Ammon's horn (tissue), 1 donor: ENCODE results near the gene LRRFIP2.
A peak's percentile ranks its signal among the peaks of the same experiment; 100 is the strongest.
"Not testable (repeated sequence)": the region's sequence is repeated elsewhere in the genome, so short reads cannot be mapped to it uniquely, and the experiment has no call there.

ENCODE experiments used
- DNase-seq: peaks from one replicate; pipeline ENCODE4 v3.0.0-alpha.2; 2016; ENCODE audit warnings: low spot score

Gene LRRFIP2

DNA sequence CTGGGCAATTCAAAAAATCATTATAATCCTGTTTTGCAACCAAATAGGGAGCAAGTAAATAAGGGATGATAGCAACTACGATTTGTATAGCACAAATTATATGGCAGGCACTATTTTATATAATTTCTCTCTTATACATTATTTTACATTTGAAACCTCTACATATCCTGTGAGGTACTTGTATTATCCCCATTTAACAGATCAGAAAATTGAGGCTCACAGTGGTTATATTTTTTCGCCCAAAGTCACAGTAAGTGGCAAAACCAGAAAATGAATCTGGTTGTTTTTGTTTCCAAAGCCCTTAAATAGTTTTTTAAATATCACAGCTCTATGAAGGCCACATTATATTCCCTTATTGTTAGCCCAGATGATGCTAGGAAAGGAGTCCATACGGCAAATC, 106.8 kb downstream of the LRRFIP2 start:
- no peak for DNase-seq

DNA sequence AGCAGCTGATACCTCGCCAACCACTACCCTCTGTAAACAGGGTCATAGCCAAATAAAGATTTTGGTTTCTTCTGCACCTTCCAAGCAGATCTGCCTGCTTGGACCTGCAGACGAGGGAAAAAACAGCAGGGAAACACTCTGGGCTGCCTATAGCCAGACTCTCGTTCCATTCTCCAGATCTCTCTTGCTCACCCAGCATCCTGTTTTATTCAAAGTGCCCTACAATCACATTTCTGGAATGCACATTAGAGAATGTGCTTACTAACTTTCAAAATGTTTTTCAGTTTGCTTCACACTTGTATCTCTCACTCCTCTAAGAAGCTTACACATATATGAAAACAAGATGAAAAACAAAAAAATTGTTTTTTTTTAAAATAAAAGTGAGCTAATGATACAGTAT, 109.6 kb downstream of the LRRFIP2 start:
- DNase-seq: no peak

DNA sequence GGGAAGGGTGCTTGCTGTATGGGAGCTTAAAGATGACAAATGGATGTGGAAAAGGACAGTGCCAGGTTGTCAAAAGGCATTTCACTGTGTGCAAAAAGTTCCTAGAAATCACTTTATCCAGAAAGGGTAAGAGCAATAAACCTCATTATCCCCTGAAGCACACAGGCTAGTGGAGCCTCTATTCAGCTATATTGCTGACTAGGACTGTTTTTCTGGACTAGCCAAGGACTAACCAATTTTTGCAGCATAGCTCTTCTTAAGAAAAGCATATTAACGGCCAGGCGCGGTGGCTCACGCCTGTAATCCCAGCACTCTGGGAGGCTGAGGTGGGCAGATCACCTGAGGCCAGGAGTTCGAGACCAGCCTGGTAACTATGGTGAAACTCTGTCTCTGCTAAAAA, 116.3 kb downstream of the LRRFIP2 start:
- no peak for DNase-seq

GRCh38 chr3:37056826-37057225, 117.6 kb downstream of the LRRFIP2 start:
- DNase-seq: no peak

DNA sequence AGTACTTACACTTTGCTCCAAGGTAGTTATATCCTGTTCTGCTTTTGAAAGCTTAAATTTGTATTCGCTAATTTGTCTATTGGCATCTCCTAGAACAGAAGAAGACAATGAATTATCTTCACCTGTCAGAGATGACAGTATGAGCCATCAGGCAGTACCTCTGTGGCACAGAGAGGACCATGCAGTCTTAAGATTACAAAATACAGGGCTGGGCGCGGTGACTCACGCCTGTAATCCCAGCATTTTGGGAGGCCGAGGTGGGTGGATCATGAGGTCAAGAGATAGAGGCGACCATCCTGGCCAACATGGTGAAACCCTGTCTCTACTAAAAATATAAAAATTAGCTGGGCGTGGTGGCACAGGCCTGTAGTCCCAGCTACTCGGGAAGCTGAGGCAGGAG, 119.3 kb downstream of the LRRFIP2 start:
- not testable (repeated sequence) for DNase-seq

DNA sequence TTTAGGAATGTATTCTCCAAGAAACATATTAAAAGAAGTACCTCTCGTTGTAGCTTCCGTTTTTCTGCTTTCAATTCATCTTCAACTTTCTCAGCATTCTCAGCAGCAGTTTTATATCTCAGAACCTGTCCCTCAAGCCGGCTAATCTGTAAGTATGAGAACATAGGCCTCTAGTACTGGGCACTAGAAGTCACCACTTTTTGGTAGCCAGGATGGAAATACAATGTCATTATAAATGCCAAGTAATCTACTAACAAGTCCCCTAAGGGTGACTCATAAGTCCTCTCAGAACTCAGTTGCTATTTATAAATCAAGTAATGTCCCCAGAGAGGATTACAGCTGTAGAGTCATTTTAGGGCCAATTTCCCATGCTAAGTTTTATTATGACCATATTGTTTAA, 120.0 kb downstream of the LRRFIP2 start:
- DNase-seq: no peak

DNA sequence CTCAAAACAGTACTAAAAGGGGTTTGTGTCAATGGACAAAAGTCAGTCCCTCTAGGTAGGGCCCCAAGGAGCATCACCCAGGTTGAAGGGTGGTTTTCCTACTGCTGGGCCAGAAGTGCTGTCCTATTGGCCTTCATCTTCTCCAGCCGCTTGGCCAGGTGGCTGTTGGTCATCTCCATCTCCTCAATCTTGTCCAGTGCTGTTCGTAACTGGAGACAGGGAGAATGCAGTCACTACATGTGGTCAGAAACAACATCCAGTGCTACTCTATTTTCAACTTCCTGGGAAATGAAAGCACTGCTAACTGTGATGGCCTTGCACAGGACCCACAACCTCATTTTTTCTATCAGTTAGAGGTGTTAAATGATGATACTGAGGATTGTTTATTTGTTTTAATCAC, 120.6 kb downstream of the LRRFIP2 start:
- DNase-seq: no peak

- peak; percentile 36 for DNase-seq
These were observed 121.0 kb downstream of the LRRFIP2 start for GRCh38 chr3:37053337-37053736.

GRCh38 chr3:37052860-37053259, 121.5 kb downstream of the LRRFIP2 start:
- no peak for DNase-seq

- DNase-seq: no peak
These were observed 124.1 kb downstream of the LRRFIP2 start for GRCh38 chr3:37050282-37050681.

GRCh38 chr3:37042712-37043111, 131.7 kb downstream of the LRRFIP2 start:
- DNase-seq: not testable (repeated sequence)

- DNase-seq: no peak
These were observed 132.7 kb downstream of the LRRFIP2 start for GRCh38 chr3:37041546-37042195.

DNA sequence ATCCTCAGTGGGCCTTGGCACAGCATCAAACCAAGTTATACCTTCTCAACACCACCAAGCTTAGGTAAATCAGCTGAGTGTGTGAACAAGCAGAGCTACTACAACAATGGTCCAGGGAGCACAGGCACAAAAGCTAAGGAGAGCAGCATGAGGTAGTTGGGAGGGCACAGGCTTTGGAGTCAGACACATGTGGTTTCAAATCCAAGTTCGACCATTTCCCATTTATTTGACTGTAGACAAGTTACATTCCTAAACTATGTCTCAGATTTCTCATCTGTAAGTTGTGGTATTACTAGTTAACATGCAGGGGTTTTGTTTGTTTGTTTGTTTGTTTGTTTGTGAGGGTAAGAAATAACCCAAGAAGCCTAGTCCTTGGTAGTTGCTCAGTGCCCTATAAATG, 134.2 kb downstream of the LRRFIP2 start:
- no peak for DNase-seq

GRCh38 chr3:37039161-37039846, 135.1 kb downstream of the LRRFIP2 start:
- no peak for DNase-seq

- DNase-seq: no peak
These were observed 137.0 kb downstream of the LRRFIP2 start for GRCh38 chr3:37037352-37037751.

GRCh38 chr3:37032961-37033360, 141.4 kb downstream of the LRRFIP2 start:
- DNase-seq: peak; percentile 73

DNA sequence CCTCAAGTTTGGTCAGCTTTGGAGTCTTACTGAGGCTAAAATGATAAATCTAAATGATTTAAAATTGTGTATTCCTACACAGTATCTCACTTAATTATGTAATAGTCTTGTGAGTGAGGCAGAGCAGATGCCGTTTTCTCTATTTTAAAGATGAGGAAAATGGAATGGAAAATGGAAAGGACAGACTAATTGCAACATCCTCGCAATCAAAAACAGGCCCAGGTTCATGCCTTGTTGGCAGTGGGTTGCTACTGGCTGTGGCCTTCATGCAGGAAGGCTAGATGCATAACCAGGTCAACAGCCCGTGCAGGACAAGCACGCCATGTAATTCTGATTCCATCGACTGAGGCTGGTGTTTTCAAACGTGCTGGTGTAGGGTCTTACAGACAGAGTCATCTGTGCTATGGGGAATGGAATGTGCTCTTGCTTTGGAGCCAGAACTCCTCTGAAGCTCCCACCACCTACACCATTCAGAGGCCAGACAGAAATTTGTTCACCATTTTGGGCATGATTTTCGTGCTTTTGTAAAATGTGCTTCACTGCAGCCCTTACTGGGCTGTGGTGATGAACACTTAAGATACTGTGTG, 143.2 kb downstream of the LRRFIP2 start:
- no peak for DNase-seq

DNA sequence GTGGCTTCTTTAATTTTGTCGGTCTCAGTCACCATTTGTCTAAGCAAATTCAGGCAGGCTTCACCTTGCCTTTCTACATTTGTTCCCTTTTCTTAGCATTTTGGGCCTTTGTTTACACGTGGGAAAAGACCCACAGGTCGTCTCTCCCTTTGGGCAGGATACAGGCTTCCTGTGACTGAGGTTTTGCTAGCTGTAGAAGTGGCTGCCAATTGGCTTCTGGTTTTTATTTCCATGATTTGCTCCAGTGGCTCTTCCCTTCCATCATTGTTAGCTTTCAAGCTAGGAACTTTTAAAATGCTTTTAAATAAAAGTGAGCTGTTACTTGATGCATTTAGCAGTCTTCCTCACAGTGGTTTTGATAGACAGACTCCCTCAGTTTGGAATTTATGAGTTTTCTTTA, 143.8 kb downstream of the LRRFIP2 start:
- DNase-seq: no peak

DNA sequence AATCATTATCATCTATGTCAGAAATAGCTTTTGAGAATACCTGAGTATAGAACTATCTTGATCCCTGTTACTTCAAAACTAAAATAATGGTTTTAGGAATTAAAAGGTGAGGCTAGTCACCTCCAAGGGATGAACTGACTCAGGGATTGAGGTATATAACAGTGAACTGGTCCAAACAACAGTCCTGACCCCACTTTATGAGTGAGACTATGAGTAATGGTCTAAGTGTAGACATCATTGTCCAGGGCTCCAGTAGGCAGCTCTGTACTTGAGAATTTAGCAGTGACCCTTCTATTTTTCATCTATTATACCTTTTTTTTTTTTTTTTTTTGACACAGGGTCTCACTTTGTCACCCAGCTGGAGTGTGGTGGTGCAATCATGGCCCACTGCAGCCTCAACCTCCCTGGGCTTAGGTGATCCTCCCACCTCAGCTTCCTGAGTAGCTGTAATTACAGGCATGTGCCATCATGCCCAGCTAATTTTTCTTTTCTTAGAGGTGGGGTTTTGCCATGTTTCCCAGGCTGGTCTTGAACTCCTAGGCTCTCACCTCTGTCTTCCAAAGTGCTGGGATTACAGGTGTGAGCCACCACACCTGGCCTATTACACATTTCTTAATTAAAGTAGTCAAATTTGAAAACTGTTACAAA, 144.7 kb downstream of the LRRFIP2 start:
- DNase-seq: no peak

- DNase-seq: no peak
These were observed 145.3 kb downstream of the LRRFIP2 start for GRCh38 chr3:37029111-37029510.

DNA sequence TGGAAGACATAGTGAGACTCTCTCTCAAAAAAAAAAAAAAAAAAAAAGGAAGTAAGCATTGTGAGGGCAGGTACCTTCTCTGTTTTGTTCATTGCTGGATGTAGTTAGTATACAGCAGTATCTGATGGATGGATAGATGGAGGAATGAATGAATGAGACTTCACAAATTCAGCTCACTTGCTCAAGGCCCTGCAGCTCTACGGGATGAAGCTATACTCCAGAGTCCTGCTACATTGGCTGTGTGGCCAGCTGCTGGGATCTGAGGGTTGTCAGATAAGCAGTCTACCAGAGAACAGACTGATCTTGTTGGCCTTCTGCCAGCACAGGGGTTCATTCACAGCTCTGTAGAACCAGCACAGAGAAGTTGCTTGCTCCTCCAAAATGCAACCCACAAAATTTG, 146.1 kb downstream of the LRRFIP2 start:
- DNase-seq: peak; percentile 23

DNA sequence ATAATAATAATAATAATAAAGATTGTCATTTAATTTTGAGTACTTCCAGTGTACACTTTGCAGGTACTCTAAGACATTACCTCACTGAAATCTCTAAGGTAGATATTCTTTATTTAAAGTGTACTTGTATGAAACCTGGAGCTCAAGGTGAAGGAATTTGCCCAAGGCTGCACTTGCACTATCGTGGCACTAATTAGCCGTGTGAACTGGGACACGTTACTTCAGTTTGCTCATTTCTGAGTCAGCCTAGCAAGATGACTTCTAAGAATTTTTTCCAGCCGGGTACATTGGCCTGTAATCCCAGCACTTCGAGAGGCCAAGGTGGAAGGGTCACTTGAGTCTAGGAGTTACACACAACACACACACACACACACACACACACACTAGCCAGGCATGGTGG, 147.5 kb downstream of the LRRFIP2 start:
- DNase-seq: no peak
